Hair follicle dermal papilla cell (primary cell): ENCODE results near the gene CLEC4E. TPM values are rescaled to one million over a fixed set of nuclear protein-coding genes. Genes with fewer than 3 reads are reported as not detected.

Experiments used
- small RNA-seq: library from RNA; depleted of rRNA; stranded (forward); fragments of <200 nt; gene quantifications from one replicate; pipeline ENCODE3, GENCODE V24; 2012
- total RNA-seq: library from RNA; depleted of rRNA; stranded (reverse); fragments of >200 nt; gene quantifications from 2 replicates; pipeline ENCODE4 v1.2.3, GENCODE V29; 2012

Gene CLEC4E
- total RNA-seq: not detected in 2 replicates

GRCh38 chr12:8540831-8541230 is at the start of gene CLEC4E:
CLEC4E (minus strand) TSS chr12:8540905; CDS start chr12:8540797, 108 bp downstream.

GRCh38 chr12:8513256-8513655 is 27.4 kb downstream of the CLEC4E start, which contains the start of gene CLEC4D:
CLEC4D (plus strand) TSS chr12:8513503; CDS start chr12:8513733, 230 bp downstream.

Small RNA genes lying within 50 kb of the gene (small RNA-seq; reads per million reads assigned to genes)
- gene RNU6-275P: not detected

Other genes with a start within 250 kb of the CLEC4E start
- gene CLEC6A, start 84.9 kb downstream of the CLEC4E start, total RNA-seq: not detected in 2 replicates
- not detected in 2 replicates for gene CLEC4D, start 27.4 kb downstream of the CLEC4E start, total RNA-seq
- not detected in 2 replicates for gene AICDA, start 72.0 kb upstream of the CLEC4E start, total RNA-seq
- gene MFAP5, start 121.9 kb upstream of the CLEC4E start, total RNA-seq: 200 and 206 TPM in 2 replicates
- gene RIMKLB, start 157.1 kb upstream of the CLEC4E start, total RNA-seq: 34.5 and 35.9 TPM in 2 replicates